Globus pallidus (tissue), 1 donor: ENCODE results near the gene SSR1.

Experiments used
- DNase-seq: peaks from one replicate; pipeline ENCODE4 v3.0.0-alpha.2; 2015; ENCODE audit warnings: low spot score

SSR1 gene

GRCh38 chr6:7257521-7258230 lies 55.3 kb downstream of the SSR1 start:
- no peak for DNase-seq

GRCh38 chr6:7256785-7257184 lies 56.2 kb downstream of the SSR1 start:
- DNase-seq, result no peak

GRCh38 chr6:7255918-7256317 lies 57.1 kb downstream of the SSR1 start:
- no peak for DNase-seq

- DNase-seq, result peak; percentile 48
Observed at GRCh38 chr6:7254980-7255835, 57.8 kb downstream of the SSR1 start.

GRCh38 chr6:7252390-7252789 lies 60.6 kb downstream of the SSR1 start:
- peak; percentile 21 for DNase-seq

- DNase-seq, result no peak
Observed at GRCh38 chr6:7251646-7252260, 61.2 kb downstream of the SSR1 start.

- no peak for DNase-seq
Observed at GRCh38 chr6:7250812-7251211, 62.2 kb downstream of the SSR1 start.

- DNase-seq, result no peak
Observed at GRCh38 chr6:7249946-7250643, 62.9 kb downstream of the SSR1 start.

GRCh38 chr6:7249391-7249790 lies 63.6 kb downstream of the SSR1 start:
- no peak for DNase-seq

- DNase-seq, result no peak
Observed at GRCh38 chr6:7247828-7248227, 65.2 kb downstream of the SSR1 start.

- no peak for DNase-seq
Observed at GRCh38 chr6:7247179-7247456, 65.9 kb downstream of the SSR1 start.

GRCh38 chr6:7246401-7247178 lies 66.4 kb downstream of the SSR1 start:
- no peak for DNase-seq

GRCh38 chr6:7245668-7246393 lies 67.2 kb downstream of the SSR1 start:
- DNase-seq, result no peak

GRCh38 chr6:7243179-7243981 lies 69.6 kb downstream of the SSR1 start:
- peak; percentile 49 for DNase-seq

GRCh38 chr6:7242835-7243178 lies 70.2 kb downstream of the SSR1 start:
- DNase-seq, result no peak

- DNase-seq, result no peak
Observed at GRCh38 chr6:7241709-7242645, 71.0 kb downstream of the SSR1 start.

GRCh38 chr6:7241160-7241559 lies 71.8 kb downstream of the SSR1 start:
- DNase-seq, result no peak

GRCh38 chr6:7240351-7240750 lies 72.6 kb downstream of the SSR1 start:
- no peak for DNase-seq

- no peak for DNase-seq
Observed at GRCh38 chr6:7239590-7239948, 73.4 kb downstream of the SSR1 start.
